Cortex of kidney (tissue), 1 donor: ENCODE measurements around the gene CNTN5.
"Not testable (repeated sequence)": the region's sequence is repeated elsewhere in the genome, so short reads cannot be mapped to it uniquely, and the experiment has no call there.

Experiments
- DNase-seq: peaks from one replicate; lab custom pipeline; 2025; lab: John Stamatoyannopoulos, UW

Gene CNTN5

DNA sequence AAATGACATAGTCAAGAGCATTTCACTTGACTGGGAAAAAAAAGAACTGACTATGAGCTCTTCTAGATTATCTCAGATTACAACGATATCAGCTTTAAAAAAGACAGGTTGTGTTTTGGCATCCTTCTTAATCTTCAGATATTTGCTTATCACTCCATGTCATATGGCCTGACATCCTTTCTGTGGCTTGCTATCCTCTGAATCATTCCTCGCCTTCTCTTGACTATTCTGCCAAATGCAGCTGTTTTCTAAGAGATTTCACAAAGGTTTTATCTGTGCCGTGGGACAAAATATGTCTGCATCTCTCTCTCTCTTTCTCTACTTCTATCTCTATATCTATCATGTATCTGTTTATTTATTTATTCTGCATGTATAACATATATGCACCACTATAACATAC lies 746.1 kb downstream of the CNTN5 start:
- DNase-seq, result no peak

DNA sequence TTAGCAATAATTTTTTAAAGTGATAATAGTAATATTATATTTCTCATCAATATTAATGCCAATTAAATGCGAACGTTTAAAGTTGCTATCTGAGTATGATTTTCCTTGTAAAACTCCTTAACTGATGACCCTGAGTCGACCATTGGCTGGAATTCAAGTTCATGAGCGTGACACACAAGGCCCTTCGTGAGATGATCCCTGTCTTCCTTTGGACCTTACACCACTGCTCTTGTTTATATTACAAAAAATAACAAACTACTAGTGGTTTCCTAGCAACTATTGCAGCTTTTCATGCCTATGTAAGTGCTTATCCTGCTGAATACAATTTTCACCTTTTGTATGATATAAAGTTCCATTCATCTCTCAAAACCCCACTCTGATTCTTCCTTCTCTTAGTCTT lies 752.9 kb downstream of the CNTN5 start:
- DNase-seq, result no peak

DNA sequence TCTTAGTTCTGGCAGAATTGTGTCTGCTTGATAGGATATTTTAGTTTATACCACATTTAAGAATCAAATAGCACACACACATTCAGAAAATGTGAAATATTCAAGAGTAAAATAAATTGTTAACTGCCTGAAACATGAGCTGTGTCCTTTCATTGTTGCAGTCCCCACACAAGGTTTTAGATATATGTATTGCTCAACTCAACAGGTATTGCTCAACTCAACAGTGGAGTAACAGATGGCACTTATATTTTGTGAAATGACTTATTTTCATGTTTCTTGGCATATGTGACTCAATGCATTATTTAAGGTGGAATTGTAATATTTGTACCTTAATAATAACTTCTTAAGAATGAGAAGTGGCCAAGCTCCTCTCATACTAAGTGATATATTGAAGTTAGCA lies 760.3 kb downstream of the CNTN5 start:
- no peak for DNase-seq

DNA sequence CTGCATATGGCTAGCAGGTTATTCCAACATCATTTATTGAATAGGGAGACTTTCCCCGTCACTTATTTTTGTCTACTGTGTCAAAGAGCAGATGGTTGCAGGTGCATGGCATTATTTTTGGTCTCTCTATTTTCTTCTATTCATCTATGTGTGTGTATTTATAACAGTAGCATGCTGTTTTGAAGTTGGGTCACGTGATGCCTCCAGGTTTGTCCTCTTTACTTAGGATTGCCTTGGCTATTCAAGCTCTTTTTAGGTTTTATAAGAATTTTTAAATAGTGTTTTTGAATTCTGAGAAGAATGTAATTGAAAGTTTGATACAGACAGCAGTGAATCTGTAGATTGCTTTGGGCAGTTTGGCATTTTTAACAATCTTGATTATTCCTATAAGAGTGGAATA lies 770.6 kb downstream of the CNTN5 start:
- DNase-seq, result no peak

DNA sequence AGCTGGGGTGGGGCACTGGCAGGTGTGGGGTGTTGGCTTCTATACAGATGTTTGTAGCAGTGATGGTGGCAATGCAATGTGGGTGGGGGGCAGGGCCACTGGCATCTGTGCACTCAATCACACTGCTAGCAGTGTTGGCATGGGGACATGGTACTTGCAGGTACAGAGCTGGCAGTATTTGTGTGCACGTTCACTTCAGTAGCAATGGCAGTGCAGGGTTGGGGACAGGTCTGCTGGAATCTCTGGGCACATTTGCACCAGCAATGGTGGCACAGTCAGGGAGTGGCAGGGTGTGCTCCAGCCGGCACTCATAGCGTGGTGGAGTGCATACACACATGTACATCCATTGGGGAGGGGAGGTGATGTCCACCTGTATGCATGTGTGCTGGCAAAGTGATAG lies 775.2 kb downstream of the CNTN5 start:
- no peak for DNase-seq

DNA sequence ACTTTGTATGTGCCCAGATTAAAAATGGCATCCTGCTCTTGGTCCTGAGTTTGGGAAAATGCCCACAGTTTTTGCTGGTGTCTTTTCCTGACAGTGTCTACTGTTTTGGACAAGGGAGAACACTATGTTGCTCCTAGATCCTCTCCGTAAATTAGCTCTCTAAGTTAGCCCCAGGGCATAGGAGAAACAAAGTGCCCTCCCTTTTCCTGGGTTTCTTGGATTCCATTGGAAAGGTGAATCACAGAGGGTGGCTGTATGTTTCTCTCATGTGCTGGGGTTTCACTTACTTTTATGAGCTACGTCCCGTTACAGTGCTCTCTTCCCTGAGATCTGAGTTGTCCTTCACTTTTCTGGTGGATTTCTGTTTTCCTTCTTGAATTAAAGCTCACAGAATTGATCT lies 782.8 kb downstream of the CNTN5 start:
- DNase-seq, result no peak

DNA sequence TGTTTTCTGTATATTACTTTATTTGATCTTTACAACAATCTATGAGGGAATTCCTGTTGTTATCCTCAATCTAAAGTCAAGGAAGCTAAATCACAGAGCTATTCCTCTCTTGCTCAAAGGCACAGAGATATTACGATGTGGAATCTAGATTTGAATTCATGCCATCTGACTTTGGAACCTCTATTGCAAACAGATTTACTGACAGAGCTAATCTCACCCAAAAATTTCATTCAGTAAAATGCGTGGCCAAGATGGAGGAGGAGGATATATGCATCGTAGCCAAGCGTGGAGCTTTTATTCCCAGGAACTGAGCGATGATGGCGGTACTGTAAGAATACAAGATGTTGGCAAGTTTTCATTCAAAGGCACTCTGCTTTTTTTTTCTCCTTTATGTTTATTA lies 791.8 kb downstream of the CNTN5 start:
- no peak for DNase-seq

DNA sequence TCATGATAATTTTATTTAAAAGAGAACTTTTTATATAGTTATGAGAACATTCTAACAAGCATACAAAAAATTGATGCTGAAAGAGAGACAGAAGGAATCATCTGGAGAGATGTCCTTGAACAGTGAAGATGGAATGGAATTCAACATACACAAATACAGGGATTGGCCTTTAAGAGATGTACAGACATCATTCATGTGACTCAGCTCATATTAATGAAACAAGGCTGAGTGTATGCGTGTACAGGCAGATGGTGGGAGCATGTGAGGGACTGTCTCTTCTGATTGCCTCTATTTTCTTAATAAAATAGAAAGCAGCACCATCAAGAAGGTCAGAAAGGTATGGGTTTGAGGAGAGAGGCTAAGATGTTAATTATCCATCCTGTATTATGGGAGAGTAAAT lies 793.3 kb downstream of the CNTN5 start:
- no peak for DNase-seq

DNA sequence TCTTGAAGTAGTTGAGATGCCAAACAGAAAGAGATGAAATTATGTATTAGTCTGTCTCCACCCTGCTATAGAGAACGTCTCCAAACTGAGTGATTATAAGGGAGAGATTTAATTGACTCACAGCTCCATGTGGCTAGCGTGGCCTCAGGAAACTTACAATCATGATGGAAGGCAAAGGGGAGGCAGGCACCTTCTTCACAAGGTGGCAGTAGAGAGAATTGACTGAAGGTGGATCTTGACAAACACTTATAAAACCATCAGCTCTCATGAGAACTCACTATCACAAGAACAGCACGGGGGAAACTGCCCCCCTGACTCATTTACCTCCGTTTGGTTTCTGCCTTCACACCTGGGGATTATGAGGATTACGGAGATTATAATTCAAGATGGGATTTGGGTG lies 794.0 kb downstream of the CNTN5 start:
- DNase-seq, result no peak

DNA sequence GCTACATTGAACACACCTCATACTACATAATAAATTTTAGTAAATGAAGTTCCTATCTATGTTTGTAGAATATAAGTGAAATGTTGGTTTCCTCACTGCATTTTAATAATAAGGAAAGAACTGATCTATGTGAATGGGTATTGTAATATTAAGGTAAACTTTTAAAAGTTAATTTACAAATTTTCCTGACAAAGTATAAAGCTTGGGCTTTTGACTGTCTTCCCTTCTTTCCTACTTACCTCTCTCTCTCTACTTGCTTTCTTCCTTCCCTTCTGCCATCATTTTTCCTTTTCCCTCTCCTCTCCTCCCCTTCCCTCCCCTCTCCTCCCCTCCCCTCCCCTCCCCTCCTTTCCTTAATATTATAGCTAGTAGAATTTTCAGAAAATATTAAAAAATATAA lies 798.2 kb downstream of the CNTN5 start:
- DNase-seq, result no peak

DNA sequence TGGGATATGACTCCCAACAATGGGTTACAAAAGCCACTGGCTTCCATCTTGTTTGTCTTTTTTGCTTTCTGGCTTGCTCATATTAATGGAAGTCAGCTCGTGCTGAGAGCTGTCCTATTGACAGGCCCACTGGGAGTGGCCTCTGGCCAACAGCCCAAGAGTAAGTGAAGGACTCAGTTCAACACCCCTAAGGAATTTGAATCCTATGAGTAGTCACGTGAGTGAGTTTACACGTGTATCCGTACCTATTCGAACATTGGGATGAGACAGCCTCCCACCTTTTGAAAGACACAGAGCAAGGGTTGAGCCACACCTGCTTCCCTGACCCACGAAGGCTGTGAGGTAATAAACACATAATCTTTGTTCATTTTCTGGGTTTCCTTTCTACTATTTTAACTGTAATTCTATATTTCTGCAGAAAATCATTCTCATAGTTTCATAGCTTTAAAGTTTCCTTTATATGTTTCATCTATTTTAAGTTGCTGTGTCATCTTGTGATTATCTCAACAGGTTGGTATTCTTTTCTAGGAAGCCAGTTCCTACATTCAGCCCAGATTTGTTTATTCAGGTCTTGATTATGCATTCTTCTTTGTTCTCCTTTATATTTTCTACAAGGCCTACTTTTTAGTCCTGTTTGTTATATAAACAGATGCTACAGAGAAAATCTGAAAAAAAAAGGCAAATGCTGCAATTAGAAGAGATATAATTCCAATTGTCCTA lies 802.3 kb downstream of the CNTN5 start:
- DNase-seq, result no peak

DNA sequence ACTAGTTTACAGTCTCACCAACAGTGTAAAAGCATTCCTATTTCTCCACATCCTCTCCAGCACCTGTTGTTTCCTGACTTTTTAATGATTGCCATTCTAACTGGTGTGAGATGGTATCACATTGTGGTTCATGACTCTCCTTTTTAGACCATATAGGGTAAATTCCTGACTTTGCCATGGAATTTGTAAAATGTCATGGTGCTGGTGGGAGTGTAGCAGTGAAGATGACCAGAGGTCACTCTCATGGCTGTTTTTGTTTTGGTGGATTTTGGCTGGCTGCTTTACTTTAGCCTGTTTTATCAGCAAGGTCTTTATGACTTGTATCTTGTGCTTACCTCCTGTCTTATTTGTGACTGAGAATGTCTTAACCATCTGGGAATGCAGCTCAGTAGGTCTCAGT lies 816.0 kb downstream of the CNTN5 start:
- DNase-seq, result not testable (repeated sequence)

DNA sequence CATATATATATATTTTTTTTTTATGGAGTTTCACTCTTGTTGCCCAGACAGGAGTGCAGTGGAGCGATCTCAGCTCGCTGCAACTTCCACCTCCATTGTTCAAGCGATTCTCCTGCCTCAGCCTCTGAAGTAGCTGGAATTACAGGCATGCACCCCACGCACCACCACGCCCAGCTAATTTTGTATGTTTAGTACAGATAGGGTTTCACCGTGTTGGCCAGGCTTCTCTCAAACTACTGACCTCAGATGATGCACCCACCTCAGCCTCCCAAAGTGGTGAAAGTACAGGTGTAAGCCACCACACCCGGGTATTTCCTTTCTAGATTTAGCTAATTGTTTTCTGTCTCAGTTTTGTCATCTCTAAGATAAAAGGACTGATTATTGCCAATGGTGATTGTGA lies 821.1 kb downstream of the CNTN5 start:
- no peak for DNase-seq

DNA sequence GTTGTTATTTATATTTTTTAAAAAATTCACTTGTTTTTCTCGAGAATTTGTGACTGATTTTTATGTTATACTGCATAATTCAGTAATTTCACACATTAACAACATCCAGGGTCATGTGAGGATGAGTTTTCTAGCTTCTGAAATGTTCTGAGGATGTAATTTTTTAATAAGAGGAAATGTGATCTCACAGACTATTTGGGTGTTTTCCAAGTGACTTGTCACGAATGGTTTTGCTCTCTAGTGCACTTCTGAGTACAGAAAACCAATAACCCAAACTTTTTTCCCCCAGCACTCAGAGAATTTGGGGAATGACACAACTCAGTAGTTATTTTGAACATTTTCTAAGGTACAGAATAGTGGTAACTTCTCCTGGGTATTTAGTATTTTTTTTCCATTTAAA lies 845.2 kb downstream of the CNTN5 start:
- no peak for DNase-seq

DNA sequence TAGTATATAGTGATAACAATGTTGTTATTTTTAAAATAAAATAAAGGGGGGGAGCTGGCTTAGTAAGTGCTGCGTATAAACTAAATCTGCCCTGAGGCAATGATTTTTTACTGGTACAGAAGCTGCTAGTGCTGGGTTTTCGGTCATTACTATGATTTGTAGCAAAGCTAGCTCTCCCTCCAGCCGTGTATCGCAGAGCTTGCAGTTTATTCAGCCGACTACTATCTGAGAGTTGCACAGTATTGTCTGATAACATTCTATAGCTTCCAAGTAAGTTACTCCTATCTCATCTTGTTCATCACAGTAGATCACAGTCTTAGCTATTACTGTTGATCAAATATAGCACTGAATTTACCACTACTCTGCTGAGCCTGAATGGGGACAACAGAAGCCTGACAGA lies 860.9 kb downstream of the CNTN5 start:
- DNase-seq, result no peak

DNA sequence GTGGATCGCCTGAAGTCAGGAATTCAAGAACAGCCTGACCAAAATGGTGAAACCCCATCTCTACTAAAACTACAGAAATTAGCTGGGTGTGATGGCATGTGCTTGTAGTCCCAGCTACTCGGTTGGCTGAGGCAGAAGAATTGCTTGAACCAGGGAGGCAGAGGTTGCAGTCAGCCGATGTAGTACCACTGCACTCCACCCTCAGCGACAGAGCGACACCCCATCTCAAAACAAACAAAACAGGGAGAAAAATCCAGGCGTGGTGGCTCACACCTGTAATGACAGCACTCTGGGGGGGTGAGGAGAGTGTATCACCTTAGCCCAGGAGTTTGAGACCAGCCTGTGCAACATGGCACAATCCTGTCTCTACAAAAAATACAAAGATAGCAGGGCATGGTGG lies 864.0 kb downstream of the CNTN5 start:
- no peak for DNase-seq

DNA sequence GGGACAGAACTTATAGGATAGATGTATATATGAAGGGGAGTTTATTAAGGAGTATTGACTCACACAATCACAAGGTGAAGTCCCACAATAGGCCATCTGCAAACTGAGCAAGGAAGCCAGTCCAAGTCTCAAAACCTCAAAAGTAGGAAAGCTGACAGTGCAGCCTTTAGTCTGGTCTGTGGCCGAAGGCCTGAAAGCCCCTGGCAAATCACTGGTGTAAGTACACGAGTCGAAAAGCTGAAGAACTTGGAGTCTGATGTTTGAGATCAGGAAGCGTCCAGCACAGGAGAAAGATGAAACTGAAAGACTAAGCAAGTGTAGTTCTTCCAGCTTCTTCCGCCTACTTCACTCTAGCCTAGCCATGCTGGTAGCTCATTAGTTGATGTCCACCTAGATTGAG lies 866.7 kb downstream of the CNTN5 start:
- DNase-seq, result no peak

DNA sequence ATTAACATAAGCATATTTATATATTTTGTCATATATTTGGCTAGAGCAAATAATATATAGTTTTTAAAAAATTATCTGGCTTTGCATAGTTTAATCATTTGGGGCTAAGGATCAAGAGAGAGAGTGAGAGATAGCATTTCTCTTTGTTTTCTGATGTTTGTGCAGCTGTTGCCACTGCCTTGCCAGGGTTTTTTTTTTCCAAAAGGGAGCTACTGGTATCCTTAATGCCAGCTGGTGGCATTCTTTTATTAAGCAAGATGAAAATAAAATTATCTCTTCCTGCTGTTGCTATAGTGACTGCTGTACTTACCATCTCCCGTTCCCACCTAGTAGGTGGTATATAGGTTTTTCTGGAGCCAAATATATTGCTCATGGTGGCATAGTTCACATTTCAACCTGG lies 873.1 kb downstream of the CNTN5 start:
- no peak for DNase-seq

DNA sequence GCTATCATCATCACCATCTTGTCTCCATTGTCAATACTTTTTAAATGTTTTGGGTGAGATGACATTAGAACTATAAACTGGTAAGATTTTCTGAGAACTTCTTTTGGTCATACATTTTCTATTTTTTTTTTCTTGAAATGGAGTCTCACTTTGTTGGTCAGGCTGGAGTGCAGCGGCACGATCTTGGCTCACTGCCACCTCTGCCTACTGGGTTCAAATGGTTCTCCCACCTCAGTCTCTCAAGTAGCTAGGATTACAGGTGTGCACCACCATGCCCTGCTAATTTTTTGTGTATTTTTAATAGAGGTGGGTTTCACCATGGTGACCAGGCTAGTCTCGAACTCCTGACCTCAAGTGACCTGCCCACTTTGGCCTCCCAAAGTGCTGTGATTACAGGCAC lies 880.4 kb downstream of the CNTN5 start:
- no peak for DNase-seq

DNA sequence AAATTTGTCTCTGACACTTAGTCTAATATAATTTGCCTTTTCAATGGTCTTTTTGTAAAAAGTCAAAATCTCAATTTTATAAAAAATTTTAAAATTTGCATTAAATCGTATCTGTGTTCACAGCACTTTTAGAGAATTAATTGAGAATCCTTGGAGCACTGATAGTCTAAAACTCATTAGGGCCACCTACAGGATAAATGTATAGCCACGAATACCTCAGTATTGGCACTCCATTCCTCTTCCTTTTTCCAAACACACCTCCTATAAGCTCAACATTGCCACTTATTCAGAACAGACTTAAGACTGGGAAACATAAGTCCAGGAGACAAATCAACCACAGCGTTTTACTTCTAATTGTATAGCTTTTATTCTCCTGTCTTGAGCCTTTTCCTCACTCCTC lies 890.4 kb downstream of the CNTN5 start:
- no peak for DNase-seq

DNA sequence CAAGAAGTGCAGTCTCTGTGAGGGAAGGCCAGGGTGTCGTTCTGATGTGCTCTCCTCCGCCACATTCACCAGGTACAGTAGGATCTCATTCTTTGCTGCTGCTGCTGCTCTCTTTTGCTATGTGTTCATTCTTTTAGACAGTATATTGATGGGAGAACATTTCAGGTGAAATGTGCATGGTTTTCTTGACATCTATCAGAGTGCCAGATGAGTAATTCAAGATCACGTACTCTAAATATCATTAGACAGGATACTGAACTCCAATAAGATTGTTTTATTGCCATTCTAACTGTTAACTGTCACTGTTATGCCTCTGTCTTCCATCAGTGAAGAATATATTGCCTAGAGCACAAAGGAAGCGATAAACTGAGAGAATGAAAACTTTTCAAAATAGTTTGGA lies 895.3 kb downstream of the CNTN5 start:
- no peak for DNase-seq

DNA sequence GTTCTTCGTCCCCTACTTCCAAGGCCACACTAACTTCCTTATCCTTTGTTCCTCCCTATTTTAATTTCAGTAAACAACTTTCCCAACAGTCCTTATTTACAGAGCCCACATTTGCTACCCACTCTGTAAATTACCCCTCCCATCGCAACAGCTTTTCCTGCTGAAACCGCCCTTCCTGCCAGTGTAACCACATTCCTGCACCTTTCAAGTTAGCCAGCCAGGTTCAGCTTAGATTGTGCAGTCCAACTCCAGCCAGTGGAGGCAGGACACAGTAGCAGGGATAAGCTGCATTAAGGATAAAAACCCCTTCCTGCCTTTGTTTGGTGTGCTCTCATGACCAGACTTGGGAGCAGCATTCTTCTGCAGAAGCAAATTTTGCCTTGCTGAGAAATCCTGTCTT lies 898.0 kb downstream of the CNTN5 start:
- DNase-seq, result no peak

DNA sequence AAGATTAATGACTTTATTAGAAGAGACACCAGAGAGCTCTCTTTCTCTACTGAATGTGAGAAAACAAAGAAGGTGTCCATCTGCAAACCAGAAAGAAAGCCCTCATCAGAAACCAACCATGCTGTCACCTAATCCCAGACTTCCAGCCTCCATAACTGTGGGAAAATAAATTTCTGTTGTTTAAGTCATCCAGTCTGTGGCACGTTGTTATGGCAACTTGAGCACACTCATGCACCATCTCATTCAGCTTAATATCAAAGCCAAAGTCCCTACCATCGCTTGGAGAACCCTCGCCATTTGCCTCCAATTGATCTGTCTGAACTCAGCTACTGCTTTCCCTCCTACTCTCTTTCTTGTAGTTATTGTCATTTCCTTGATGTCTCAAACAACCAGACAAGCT lies 900.2 kb downstream of the CNTN5 start:
- no peak for DNase-seq

DNA sequence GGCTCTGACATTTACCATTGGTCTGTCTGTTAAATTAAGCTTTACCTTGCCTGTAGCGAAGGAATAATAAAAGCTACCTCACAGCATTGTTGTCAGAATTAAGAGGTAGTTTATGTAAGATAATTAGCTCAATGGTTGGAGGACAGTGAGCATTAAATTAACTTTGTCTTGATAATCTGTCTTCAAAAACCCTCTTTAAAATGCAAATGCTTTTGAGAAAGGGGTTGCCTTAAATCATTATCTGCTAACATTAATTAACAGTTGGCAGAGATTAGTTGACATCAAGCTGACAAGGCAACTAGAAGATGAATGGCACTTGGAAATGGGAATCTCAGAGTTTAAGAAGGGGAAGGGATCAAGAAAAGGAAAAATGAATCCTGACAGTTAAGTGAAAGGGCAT lies 905.2 kb downstream of the CNTN5 start:
- DNase-seq, result no peak

DNA sequence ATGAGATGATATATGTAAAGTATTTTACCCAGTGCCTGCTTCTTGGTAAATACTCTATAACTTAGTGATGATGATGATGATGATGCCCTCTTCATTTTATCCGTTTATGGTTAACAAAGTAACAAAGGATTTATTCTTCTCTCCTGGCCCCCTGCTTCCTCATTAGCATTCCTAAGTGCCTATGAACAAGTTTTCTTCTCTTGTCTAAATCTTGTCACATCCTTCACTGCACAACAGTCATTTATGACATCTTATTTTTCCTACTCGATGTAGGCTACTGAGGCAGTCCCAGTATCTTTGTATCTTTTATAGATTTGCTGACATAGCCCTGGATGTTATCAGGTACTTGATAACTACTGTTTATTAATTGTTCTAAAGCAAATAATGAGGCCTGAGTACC lies 911.9 kb downstream of the CNTN5 start:
- no peak for DNase-seq
